A549 (cell line): ENCODE measurements around the gene DNAJC10. TPM values are rescaled to one million over a fixed set of nuclear protein-coding genes. Genes with fewer than 3 reads are reported as not detected.
"Not testable (repeated sequence)": the region's sequence is repeated elsewhere in the genome, so short reads cannot be mapped to it uniquely, and the experiment has no call there.

Experiments used
- ATAC-seq, 2 experiments: fragments of 200-7000 bp in 1 of 2; fragments of >200 bp in 1 of 2; cut with Nextera tagmentation in 1 of 2; cut with Tn5 transposase in 1 of 2; 3 replicates each; pipeline versions ENCODE4 v1.8.0 to v1.9.1; 2018 to 2020; ENCODE audit warnings: mild to moderate bottlenecking in 1 of 2, moderate library complexity in 1 of 2
- CTCF ChIA-PET: fragments of 300-600 bp; sonication (Branson Sonifier 250); formaldehyde crosslinking; extraction: SDS; loops from one replicate; lab custom pipeline; 2021; ENCODE audit warnings: antibody characterized with exemption, inconsistent platforms; lab: Yijun Ruan, JAX
- POLR2A ChIA-PET: fragments of 350-600 bp; formaldehyde crosslinking; extraction: SDS; loops from one replicate; lab custom pipeline; 2021; ENCODE audit warnings: antibody characterized with exemption, inconsistent platforms; lab: Yijun Ruan, JAX
- DNase-seq, 2 experiments: peaks; one replicate each; pipeline versions ENCODE4 v3.0.0 to v3.0.0-alpha.2; 2011 to 2016; ENCODE audit warnings: low read depth in 1 of 2, low spot score in 1 of 2
- FAIRE-seq: peaks from 2 replicates; lab custom pipeline; 2011; peaks lifted over from hg19 to GRCh38; lab: Jason Lieb, UNC
- H3K27ac ChIP-seq, 2 experiments: fragments of >200 bp; sonication (Bioruptor Twin); formaldehyde crosslinking; 3 replicates each; pipeline ENCODE4 v1.5.1; 2016 to 2017
- H3K4me1 ChIP-seq: fragments of >200 bp; sonication (Bioruptor Twin); formaldehyde crosslinking; 3 replicates; pipeline ENCODE4 v1.6.1; 2016
- H3K4me2 ChIP-seq: fragments of >200 bp; sonication (Bioruptor Twin); formaldehyde crosslinking; 3 replicates; pipeline ENCODE4 v1.6.1; 2016
- H3K4me3 ChIP-seq: fragments of >200 bp; sonication (Bioruptor Twin); formaldehyde crosslinking; 3 replicates; pipeline ENCODE4 v1.5.1; 2016
- H3K9me3 ChIP-seq: fragments of >200 bp; sonication (Bioruptor Twin); formaldehyde crosslinking; 3 replicates; pipeline ENCODE4 v1.6.1; 2016
- CBX8 ChIP-seq: fragments of 200-600 bp; sonication (generic); IDR thresholded peaks from 2 replicates; pipeline ENCODE4 v1.6.1; 2016
- CEBPB ChIP-seq, 2 experiments: fragments of >200 bp in 1 of 2; sonication (Bioruptor Twin) in 1 of 2; formaldehyde crosslinking in 1 of 2; IDR thresholded peaks; 2 replicates each; pipeline ENCODE4 v1.6.1; 2012 to 2016
- CHD2 ChIP-seq: fragments of 150-350 bp; IDR thresholded peaks from 2 replicates; pipeline ENCODE4 v1.6.1; 2014; ENCODE audit warnings: low read length; ENCODE audit not compliant: partially characterized antibody
- CHD4 ChIP-seq: fragments of 200-600 bp; sonication (generic); IDR thresholded peaks from 2 replicates; pipeline ENCODE4 v1.6.1; 2016; ENCODE audit warnings: antibody characterized with exemption, mild to moderate bottlenecking, borderline replicate concordance
- EHF ChIP-seq: fragments of 250-450 bp; sonication (Bioruptor Pico); IDR thresholded peaks from 2 replicates; pipeline ENCODE4 v1.5.0; 2020; ENCODE audit warnings: mild to moderate bottlenecking
- EP300 ChIP-seq, 2 experiments: fragments of >200 bp; sonication (Bioruptor Twin); formaldehyde crosslinking; IDR thresholded peaks; 2 replicates in 1 of 2; 3 replicates in 1 of 2; pipeline ENCODE4 v1.6.1; 2016 to 2017
- FOSB ChIP-seq: fragments of 250-450 bp; sonication (Bioruptor Pico); IDR thresholded peaks from 2 replicates; pipeline ENCODE4 v1.5.0; 2020; ENCODE audit warnings: mild to moderate bottlenecking, moderate library complexity
- FOSL2 ChIP-seq, 2 experiments: fragments of 450-650 bp in 1 of 2; fragments of >200 bp in 1 of 2; sonication (Bioruptor Twin) in 1 of 2; formaldehyde crosslinking; IDR thresholded peaks; 2 replicates each; pipeline versions ENCODE4 v1.5.0 to v1.6.1; 2016 to 2020; ENCODE audit warnings: mild to moderate bottlenecking in 1 of 2, moderate library complexity in 1 of 2
- HEYL ChIP-seq: fragments of 250-450 bp; sonication (Bioruptor Pico); IDR thresholded peaks from 2 replicates; pipeline ENCODE4 v1.8.0; 2021; ENCODE audit warnings: mild to moderate bottlenecking, moderate library complexity
- HOXB13 ChIP-seq: fragments of 250-450 bp; sonication (Bioruptor Pico); IDR thresholded peaks from 2 replicates; pipeline ENCODE4 v1.5.0; 2020; ENCODE audit warnings: low read depth, mild to moderate bottlenecking, moderate library complexity
- JUNB ChIP-seq: fragments of >200 bp; sonication (Bioruptor Twin); formaldehyde crosslinking; IDR thresholded peaks from 2 replicates; pipeline ENCODE4 v1.6.1; 2016
- KDM5A ChIP-seq: fragments of 200-600 bp; sonication (generic); IDR thresholded peaks from 2 replicates; pipeline ENCODE4 v1.6.1; 2016; ENCODE audit warnings: antibody characterized with exemption, mild to moderate bottlenecking
- MAFK ChIP-seq: fragments of 450-650 bp; IDR thresholded peaks from 2 replicates; pipeline ENCODE4 v1.6.1; 2014; ENCODE audit not compliant: partially characterized antibody
- NFE2L2 ChIP-seq: fragments of 150-350 bp; conservative IDR thresholded peaks from 2 replicates; pipeline ENCODE4 v1.6.1; 2014; ENCODE audit warnings: low read length
- NR3C1 ChIP-seq: fragments of >200 bp; sonication (Bioruptor Twin); formaldehyde crosslinking; IDR thresholded peaks from 3 replicates; pipeline ENCODE4 v1.6.1; 2017
- PHF8 ChIP-seq: fragments of 200-600 bp; sonication (generic); IDR thresholded peaks from 2 replicates; pipeline ENCODE4 v1.6.1; 2016; ENCODE audit warnings: low read depth, mild to moderate bottlenecking, antibody characterized with exemption, moderate library complexity, borderline replicate concordance
- RARB ChIP-seq: fragments of 250-450 bp; sonication (Bioruptor Pico); IDR thresholded peaks from 2 replicates; pipeline ENCODE4 v1.8.0; 2021; ENCODE audit warnings: mild to moderate bottlenecking, moderate library complexity
- SREBF2 ChIP-seq: fragments of 450-650 bp; IDR thresholded peaks from 2 replicates; pipeline ENCODE4 v1.6.1; 2014; ENCODE audit warnings: mild to moderate bottlenecking, moderate library complexity
- TFCP2L1 ChIP-seq: fragments of 250-450 bp; sonication (Bioruptor Pico); IDR thresholded peaks from 2 replicates; pipeline ENCODE4 v1.5.0; 2021; ENCODE audit warnings: mild to moderate bottlenecking
- TP53 ChIP-seq: fragments of 250-450 bp; sonication (Bioruptor Pico); IDR thresholded peaks from 2 replicates; pipeline ENCODE4 v1.5.0; 2021; ENCODE audit warnings: mild to moderate bottlenecking, moderate library complexity
- ZC3H11A ChIP-seq: fragments of 450-650 bp; IDR thresholded peaks from 2 replicates; pipeline ENCODE4 v1.6.1; 2014; ENCODE audit warnings: antibody characterized with exemption, mild to moderate bottlenecking
- ZFP36 ChIP-seq: fragments of 450-650 bp; IDR thresholded peaks from 2 replicates; pipeline ENCODE4 v1.6.1; 2014; ENCODE audit warnings: borderline replicate concordance; ENCODE audit not compliant: partially characterized antibody
- ZNF302 ChIP-seq: fragments of 250-450 bp; sonication (Bioruptor Pico); IDR thresholded peaks from 2 replicates; pipeline ENCODE4 v1.9.0; 2021; ENCODE audit warnings: inconsistent platforms, mild to moderate bottlenecking, moderate library complexity
- ZSCAN20 ChIP-seq: fragments of 250-450 bp; sonication (Bioruptor Pico); IDR thresholded peaks from 2 replicates; pipeline ENCODE4 v1.8.0; 2022; ENCODE audit warnings: mild to moderate bottlenecking, moderate library complexity
- WGBS: methylation state at CpG from one replicate; pipeline ENCODE4 v1.1.6; 2017; ENCODE audit errors: missing lambda C conversion rate; 5-methylcytosine and 5-hydroxymethylcytosine counted together
- polyA plus RNA-seq, 4 experiments: library from polyadenylated mRNA; depleted of rRNA in 3 of 4; stranded (reverse); fragments of >200 nt; fragmentation: RNase III in 1 of 4; extraction: RNeasy Plus Mini Kit Qiagen cat#74134 plus additional on column Dnase treatment in 1 of 4; gene quantifications; 2 replicates in 3 of 4; 3 replicates in 1 of 4; pipeline ENCODE4 v1.2.3, GENCODE V29; 2011 to 2017

Gene DNAJC10
- polyA plus RNA-seq, 2 of the 4 experiments (the other 2 are of a cell fraction): 64.1 to 126 TPM

GRCh38 chr2:182717816-182718215, 1.8 kb downstream of the DNAJC10 start:
- FAIRE-seq: no peak
- Histone ChIP-seq H3K4me3 (no peak overlapping the region; the same call in 2 of the 3 replicates), H3K27ac (no peak overlapping the region), H3K4me2 (peak overlapping the region; percentile 89), H3K4me1 (peaks cover 20% of the 10 kb centered on the region), H3K9me3 (no peaks in the 10 kb centered on the region)
- DNase-seq: no peak
- ChIA-PET CTCF (interaction anchor here (0.6 to 1.2 kb wide), 2 partner anchors 50 to 345 kb away, joined by 3 read pairs; no protein-coding TSS in a partner anchor), POLR2A (no interaction called here)
- TF ChIP-seq ZFP36 (no peak), CEBPB (IDR thresholded peaks at IDR 0.05) (no peak), ZNF302 (no peak), HOXB13 (no peak)
- ATAC-seq: no peak

- H3K9me3 ChIP-seq: no peaks in the 10 kb centered on the region
- H3K4me3 ChIP-seq: no peak overlapping the region
- ChIA-PET POLR2A (no interaction called here), CTCF (interaction anchor here (0.6 kb wide), 1 partner anchor 344 kb away, joined by 3 read pairs; no protein-coding TSS in a partner anchor)
- no peak overlapping the region for H3K27ac ChIP-seq
- H3K4me2 ChIP-seq: no peak overlapping the region
- peaks cover 20% of the 10 kb centered on the region for H3K4me1 ChIP-seq
- WGBS: 79% methylated on average over 4 of the region's 4 CpGs
- ATAC-seq: no peak
- no peak for FAIRE-seq
- TF ChIP-seq HEYL (CRISPR knock-in tag): no peak
- TF ChIP-seq ZSCAN20: no peak
- TF ChIP-seq CBX8: no peak
- no peak for TF ChIP-seq MAFK
- no peak for TF ChIP-seq CHD2
- TF ChIP-seq SREBF2: no peak
- TF ChIP-seq FOSB (CRISPR knock-in tag): no peak
- TF ChIP-seq ZC3H11A: no peak
- TF ChIP-seq TFCP2L1 (CRISPR knock-in tag): no peak
- no peak for TF ChIP-seq NR3C1
- no peak for TF ChIP-seq EP300 (IDR thresholded peaks at IDR 0.05)
- TF ChIP-seq FOSL2 (IDR thresholded peaks at IDR 0.05): no peak
- TF ChIP-seq FOSL2 (CRISPR knock-in tag; IDR thresholded peaks at IDR 0.05): no peak
- TF ChIP-seq CHD4: no peak
- TF ChIP-seq EHF (CRISPR knock-in tag): no peak
- no peak for TF ChIP-seq JUNB
- TF ChIP-seq PHF8: no peak
- DNase-seq: no peak
These were observed 2.4 kb downstream of the DNAJC10 start for GRCh38 chr2:182718459-182718858.

- peaks cover 20% of the 10 kb centered on the region for H3K4me1 ChIP-seq
- H3K9me3 ChIP-seq, ATAC-seq, POLR2A ChIA-PET, H3K4me2 ChIP-seq, CTCF ChIA-PET, DNase-seq, H3K27ac ChIP-seq, H3K4me3 ChIP-seq, FAIRE-seq: not testable (repeated sequence)
- 94% methylated on average over 8 of the region's 8 CpGs for WGBS
These were observed 3.1 kb downstream of the DNAJC10 start for GRCh38 chr2:182719116-182719515.

GRCh38 chr2:182724656-182725055, 8.6 kb downstream of the DNAJC10 start:
- FAIRE-seq: no peak
- Histone ChIP-seq H3K4me3 (no peak overlapping the region), H3K4me1 (no peaks in the 10 kb centered on the region), H3K9me3 (no peaks in the 10 kb centered on the region), H3K4me2 (no peak overlapping the region), H3K27ac (no peak overlapping the region)
- no peak for DNase-seq
- no peak for ATAC-seq
- CTCF ChIA-PET: interaction anchor here (0.8 kb wide), 1 partner anchor 247 kb away, joined by 3 read pairs; no protein-coding TSS in a partner anchor
- WGBS: 90% methylated on average over 3 of the region's 3 CpGs
- POLR2A ChIA-PET: no interaction called here
- no peak for TF ChIP-seq EP300 (IDR thresholded peaks at IDR 0.05)
- no peak for TF ChIP-seq TP53 (CRISPR knock-in tag)
- no peak for TF ChIP-seq MAFK
- TF ChIP-seq RARB (CRISPR knock-in tag): no peak
- no peak for TF ChIP-seq KDM5A
- TF ChIP-seq JUNB: no peak
- no peak for TF ChIP-seq NFE2L2
